Activated naive CD4-positive, alpha-beta T cell treated with anti-CD3 and anti-CD28 coated beads for 36 hours (primary cell): ENCODE measurements around the gene ACTA2. TPM values are rescaled to one million over a fixed set of nuclear protein-coding genes. Genes with fewer than 3 reads are reported as not detected.

Experiments used
- CTCF ChIA-PET: fragments of 350-600 bp; sonication (Branson Sonifier 250); formaldehyde crosslinking; loops from one replicate; lab custom pipeline; 2021; ENCODE audit warnings: antibody characterized with exemption; lab: Charles Lee
- DNase-seq: peaks from one replicate; pipeline ENCODE4 v3.0.0-alpha.2; 2020
- H3K27ac Mint-ChIP-seq: one replicate; pipeline ENCODE4 v1.8.0; 2021; ENCODE audit warnings: mild to moderate bottlenecking, mixed read lengths
- H3K27me3 Mint-ChIP-seq: one replicate; pipeline ENCODE4 v1.8.0; 2021; ENCODE audit warnings: low read depth, mixed read lengths
- H3K36me3 Mint-ChIP-seq: one replicate; pipeline ENCODE4 v1.8.0; 2021; ENCODE audit warnings: low read depth, mixed read lengths
- H3K4me1 Mint-ChIP-seq: one replicate; pipeline ENCODE4 v1.8.0; 2021; ENCODE audit warnings: low read depth, mixed read lengths
- H3K4me3 Mint-ChIP-seq: one replicate; pipeline ENCODE4 v1.8.0; 2021; ENCODE audit warnings: mild to moderate bottlenecking, moderate library complexity, mixed read lengths
- H3K9me3 Mint-ChIP-seq: one replicate; pipeline ENCODE4 v1.8.0; 2021; ENCODE audit warnings: mixed read lengths
- intact Hi-C: fragments of 100-400 bp; cut with micrococcal nuclease; formaldehyde crosslinking; loops from one replicate; pipeline ENCODE4 v1.15.1; 2023
- total RNA-seq, 2 experiments: library from RNA; stranded (reverse); gene quantifications; one replicate each; pipeline ENCODE4 v1.2.3, GENCODE V29; 2021

ACTA2 gene
- total RNA-seq, 2 experiments from 2014 or later, result 3.6 to 4.0 TPM

GRCh38 chr10:88886557-88886956 lies 66.0 kb downstream of the ACTA2 start:
- CTCF ChIA-PET, result interaction anchor here (1.1 to 4.8 kb wide), 4 partner anchors 12 to 50 kb away, joined by 4 to 26 read pairs (median 5); no protein-coding TSS in a partner anchor
- H3K4me3 Mint-ChIP-seq, result no peak overlapping the region
- intact Hi-C loops, result loop anchor here (1.0 to 10.0 kb wide), 2 partner anchors 11 to 528 kb away; partner anchors contain the start of gene IFIT5
- no peak overlapping the region for H3K27ac Mint-ChIP-seq
- peaks cover 78% of the 10 kb centered on the region for H3K4me1 Mint-ChIP-seq
- no peaks in the 10 kb centered on the region for H3K27me3 Mint-ChIP-seq
- H3K36me3 Mint-ChIP-seq, result peaks cover 3% of the 10 kb centered on the region
- DNase-seq, result peak; percentile 53
- H3K9me3 Mint-ChIP-seq, result no peaks in the 10 kb centered on the region

Other genes starting within 250 kb of the ACTA2 start
- gene LIPK, start 246.5 kb downstream of the ACTA2 start, total RNA-seq, result not detected
- not detected for gene LIPN, start 192.8 kb downstream of the ACTA2 start, total RNA-seq
- gene LIPM, start 150.0 kb downstream of the ACTA2 start, total RNA-seq, result not detected
- under 1 TPM in 1 of 2 experiments, not detected in 1; 0.12 TPM for gene ANKRD22, start 100.9 kb downstream of the ACTA2 start, total RNA-seq
- gene STAMBPL1, start 72.5 kb downstream of the ACTA2 start, total RNA-seq, result 10 to 100 TPM; 23.2 to 23.6 TPM
- 10 to 100 TPM; 69.3 to 72.9 TPM for gene FAS, start 38.0 kb upstream of the ACTA2 start, total RNA-seq